NCI-H460 (cell line): Measurements from ENCODE around the gene FBXW7. TPM values are rescaled to one million over a fixed set of nuclear protein-coding genes. Genes with fewer than 3 reads are reported as not detected.

ENCODE experiments used
- DNase-seq: peaks from one replicate; pipeline ENCODE4 v3.0.0-alpha.2; 2016; ENCODE audit warnings: low read depth; ENCODE audit errors: extremely low read depth
- total RNA-seq: library from RNA; depleted of rRNA; stranded (reverse); fragments of >200 nt; shearing (Covaris generic); gene quantifications from 2 replicates; pipeline ENCODE4 v1.2.3, GENCODE V29; 2014

Gene FBXW7
- total RNA-seq, 1 experiment from 2014 or later: 16.4 TPM

- DNase-seq: no peak
These were observed 57.2 kb downstream of the FBXW7 start for GRCh38 chr4:152478461-152479237.

DNA sequence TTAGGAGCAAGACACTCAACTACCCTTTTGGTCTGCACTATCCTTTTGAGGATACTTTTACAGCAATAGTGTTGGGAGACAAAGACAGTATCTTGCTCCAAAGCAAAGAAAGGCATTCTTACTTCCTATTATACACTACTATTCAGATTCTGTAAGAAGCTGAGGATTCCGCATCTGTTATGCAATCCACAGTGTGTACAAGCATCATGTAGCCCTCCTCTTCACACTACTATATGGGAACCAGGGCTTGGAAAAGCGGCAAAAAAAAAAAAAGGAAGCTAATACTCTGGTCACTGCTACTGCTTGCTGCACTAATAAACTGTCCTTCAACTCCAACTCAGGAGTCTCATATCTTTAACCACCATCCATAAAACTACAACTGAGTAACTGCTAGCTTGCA, 59.1 kb downstream of the FBXW7 start:
- no peak for DNase-seq

GRCh38 chr4:152471251-152471792, 64.6 kb downstream of the FBXW7 start:
- no peak for DNase-seq

GRCh38 chr4:152468408-152468807, 67.5 kb downstream of the FBXW7 start:
- DNase-seq: no peak

GRCh38 chr4:152467101-152467500, 68.8 kb downstream of the FBXW7 start:
- DNase-seq: no peak

DNA sequence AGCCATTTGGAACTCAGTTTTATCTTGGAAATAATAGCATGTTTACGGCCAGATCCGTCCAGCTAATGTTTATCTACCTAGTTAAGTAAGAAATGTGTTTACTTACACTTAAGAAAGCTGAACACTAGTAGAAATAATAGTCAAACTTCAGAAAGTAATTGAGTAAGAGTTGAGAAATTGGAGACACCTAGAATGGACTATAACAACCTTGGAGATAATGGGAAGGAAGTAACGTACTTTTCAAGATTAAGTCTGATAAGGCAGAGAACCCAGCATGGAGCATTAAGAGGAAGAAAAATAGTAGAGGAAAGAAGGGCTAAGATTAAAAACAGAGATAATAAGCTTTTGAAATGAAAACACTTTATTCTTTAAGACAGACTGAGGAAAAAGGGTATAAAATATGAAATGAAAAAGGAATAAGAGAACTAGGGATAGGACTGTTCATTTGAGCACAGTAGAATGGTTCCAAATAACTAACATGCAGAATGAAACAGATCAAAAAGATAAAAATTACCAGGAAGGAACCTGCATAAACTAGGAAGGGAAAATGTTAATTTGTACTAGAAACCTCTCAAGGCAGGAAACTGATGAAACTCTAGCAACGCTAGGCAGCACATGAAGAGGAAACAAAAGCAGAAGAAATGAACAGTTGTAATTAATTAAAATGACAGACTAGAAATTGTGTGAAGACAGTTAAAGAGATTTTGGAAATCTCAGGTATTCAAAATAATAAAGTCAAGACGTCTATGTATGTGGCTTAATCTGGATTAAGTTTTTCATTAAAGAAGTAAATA, 71.7 kb downstream of the FBXW7 start:
- DNase-seq: no peak

GRCh38 chr4:152463562-152463961, 72.3 kb downstream of the FBXW7 start:
- DNase-seq: no peak

GRCh38 chr4:152462695-152463094, 73.2 kb downstream of the FBXW7 start:
- DNase-seq: no peak

DNA sequence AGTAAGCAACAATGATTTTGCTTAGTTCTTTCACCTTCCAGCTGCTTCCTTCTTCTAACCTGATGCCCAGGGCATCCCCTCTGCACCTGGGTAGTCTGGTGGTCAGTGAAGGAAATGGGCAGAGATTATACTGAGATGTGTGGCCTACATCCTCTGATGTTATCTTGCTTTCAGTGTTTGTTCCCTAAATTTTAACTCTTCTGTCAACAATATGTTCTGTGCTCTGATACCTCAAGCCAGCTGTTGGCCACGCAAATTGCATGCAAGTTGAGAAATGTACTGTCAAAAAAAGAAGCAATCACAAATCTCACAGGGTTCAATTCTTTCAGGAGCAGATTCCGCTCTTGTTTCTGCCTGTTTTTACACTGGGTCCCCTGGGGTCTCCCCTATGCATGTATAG, 73.8 kb downstream of the FBXW7 start:
- no peak for DNase-seq

DNA sequence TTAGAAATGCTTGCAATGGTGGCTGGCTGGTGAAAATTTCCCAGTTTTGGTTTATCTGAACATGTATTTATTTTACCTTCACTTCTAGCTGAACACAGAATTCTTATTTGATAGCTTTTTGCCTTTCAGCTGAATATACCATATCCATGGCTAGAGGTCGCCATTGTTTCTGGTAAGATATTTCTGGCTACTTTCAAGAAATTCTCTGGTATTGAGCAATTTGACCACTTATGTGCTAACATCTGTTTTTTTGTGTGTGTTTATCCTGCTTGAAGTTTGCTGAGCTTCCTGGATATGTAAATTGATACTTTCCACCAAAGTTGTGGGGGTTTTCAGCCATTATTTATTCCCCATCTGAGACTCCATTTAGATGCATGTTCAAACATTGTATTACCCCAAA, 75.4 kb downstream of the FBXW7 start:
- DNase-seq: no peak

GRCh38 chr4:152459326-152459725, 76.6 kb downstream of the FBXW7 start:
- no peak for DNase-seq

DNA sequence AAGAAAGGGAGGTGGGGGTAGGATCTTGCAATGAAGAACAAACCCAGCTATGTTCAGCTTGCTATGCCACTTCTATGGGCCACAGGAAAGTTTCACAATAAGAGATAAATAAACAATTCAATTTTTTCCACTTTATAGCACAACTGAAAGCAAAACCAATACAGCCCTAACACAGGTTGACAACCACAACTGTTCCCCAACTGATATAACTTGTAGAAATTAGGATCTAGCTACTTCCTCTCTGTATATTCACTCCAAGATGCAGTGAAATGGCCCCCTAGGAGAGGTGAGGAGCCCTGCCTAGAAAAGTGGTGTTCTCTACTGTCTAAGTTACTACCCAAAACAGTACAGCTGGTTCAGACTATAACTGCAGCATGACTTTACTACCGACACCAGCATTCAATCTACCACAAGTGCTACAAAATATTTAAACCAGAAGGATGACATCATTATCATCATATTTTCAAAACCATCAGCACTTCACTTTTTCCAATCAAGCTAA, 77.0 kb downstream of the FBXW7 start:
- DNase-seq: no peak

DNA sequence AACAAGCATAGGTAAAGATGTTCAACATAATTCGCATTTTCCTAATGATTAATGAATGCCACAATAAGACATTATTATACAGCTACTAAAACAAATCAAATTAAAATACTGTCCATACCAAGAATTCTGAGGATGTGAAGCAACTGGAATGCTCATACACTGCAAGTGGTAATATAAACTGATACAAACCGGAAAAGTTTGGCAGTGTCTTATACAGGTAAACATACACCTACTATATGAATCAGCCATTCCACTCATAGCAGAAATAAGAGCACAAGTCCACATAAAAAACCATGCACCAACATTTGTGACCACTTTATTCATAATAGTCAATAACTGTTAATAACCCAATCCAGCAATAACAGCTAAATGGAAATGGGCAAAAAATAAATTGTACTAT, 79.3 kb downstream of the FBXW7 start:
- DNase-seq: no peak

GRCh38 chr4:152455311-152455710, 80.6 kb downstream of the FBXW7 start:
- no peak for DNase-seq

DNA sequence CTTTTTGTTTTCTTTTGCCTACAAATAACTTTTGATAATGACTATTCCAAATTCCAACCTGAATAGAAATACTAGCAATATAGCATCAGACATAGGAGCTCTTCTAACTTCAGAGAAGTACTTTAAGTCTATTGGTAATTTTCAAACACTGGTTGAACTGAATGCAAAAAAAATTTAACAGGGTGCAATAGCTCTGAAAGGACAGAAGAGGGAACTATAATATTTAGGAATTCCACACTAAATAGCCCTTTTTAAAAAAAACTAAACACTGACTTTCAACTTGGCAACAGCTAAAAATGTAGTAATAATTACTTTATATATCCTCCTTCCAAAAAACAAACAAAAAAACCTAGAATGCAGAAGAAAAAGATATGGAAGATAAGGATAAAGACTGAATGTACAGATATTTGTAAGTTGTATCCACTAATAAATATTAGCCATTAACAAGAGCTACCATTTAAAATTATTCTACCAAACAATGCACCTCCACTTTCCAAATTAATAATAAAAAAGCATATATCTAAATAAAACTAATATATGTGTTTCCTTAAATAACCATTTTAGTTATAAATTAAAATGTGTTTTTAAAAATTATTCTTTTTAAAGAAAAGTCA, 81.4 kb downstream of the FBXW7 start:
- no peak for DNase-seq

DNA sequence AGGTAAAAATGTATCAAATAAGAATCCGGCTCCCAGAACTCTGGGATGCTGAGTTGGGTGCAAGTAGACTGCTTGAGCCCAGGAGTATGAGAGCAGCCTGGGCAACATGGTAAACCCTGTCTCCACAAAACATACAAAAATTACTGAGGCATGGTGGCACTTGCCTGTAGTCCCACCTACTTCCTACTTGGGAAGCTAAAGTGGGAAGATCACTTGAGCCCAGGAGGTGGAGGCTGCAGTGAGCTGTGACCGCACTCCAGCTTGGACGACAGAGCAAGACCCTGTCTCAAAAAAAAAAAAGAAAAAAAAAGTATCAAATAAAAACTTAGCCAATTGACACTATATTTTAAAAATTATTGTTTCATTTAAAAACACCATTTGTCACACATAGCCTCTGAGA, 84.4 kb downstream of the FBXW7 start:
- DNase-seq: no peak

DNA sequence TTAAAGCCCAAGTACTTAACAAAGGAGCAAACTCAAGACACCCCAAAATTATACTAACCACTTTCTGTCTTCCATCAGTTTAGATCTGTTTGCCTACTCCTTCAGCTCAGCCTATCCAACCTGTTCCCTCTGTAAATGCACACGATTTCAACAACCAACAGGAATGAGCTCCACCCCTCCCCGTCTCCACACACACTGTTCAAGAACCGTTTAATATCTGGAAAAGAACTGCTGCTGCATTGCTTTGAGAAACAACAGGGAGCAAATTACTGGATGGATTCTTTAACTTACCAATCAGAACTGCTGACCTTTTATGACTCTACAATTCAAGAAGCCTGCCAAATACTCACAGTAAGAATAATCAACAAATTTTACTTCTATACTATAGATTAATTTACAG, 87.0 kb downstream of the FBXW7 start:
- no peak for DNase-seq

DNA sequence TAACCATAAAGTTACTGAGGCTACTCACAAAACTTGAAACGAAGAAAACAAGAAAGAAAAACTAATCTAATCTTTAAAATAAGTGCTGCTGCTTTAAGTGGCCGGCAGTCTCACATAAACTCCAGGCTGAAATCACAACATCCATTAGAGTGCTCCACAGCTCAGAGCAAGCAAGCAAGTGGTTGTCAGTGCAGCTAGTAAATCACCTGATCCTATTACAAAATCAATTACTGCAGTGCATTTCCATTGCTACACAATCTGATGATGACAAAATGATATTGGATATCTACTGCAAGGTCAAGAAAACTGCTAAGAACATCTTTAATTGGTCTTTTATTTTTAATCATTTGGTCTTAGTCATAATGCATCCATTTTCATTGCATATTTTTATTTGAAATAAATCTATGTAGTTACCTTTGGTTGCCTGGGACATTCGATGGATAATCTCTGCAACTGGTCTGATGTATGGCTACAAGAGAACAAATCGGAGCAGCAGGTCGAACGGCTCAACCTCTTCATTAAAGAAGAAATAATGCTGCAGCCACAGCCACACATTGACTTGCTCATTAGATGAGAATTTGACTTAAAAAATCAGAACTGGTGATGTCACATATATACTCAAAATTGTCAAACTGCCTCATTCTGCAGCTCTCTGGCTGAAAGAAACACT, 87.7 kb downstream of the FBXW7 start:
- DNase-seq: no peak

DNA sequence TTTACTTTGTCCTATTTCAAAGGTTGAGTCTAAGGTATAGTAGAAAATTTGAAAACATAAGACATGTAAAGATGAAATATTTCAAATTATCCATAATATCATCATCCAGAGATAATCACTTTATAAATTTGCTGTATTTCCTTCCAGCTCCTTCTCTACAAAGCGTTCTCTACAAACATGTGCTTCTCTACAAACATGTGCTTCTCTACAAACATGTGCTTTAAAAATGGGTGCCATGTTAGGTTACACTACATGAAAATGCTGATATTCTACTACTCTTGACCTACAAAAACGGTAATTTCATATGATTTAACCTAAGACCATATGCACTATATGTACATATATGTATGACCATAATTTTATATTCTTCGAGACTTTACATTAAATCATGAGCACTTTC, 92.0 kb downstream of the FBXW7 start:
- no peak for DNase-seq

DNA sequence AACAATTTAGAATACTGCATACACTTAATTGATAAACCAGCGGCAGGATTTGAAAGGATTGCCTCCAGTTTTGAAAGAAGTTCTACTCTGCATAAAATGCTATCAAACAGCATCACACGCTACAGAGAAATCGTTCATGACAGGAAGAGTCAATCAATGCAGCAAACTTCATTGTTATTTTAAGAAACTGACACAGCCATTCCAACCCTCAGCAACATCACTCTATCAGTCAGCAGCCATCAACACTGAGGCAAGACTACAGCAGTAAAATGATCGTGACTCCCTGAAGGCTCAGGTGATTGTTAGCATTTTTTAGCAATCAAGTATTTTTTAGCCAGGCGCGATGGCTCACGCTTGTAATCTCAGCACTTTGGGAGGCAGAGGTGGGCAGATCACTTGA, 98.3 kb downstream of the FBXW7 start:
- DNase-seq: no peak

- no peak for DNase-seq
These were observed 99.5 kb downstream of the FBXW7 start for GRCh38 chr4:152436384-152436783.
